NCI-H2171 treated with DMSO at 0.1 percent for 48 hours (cell line): ENCODE data around the gene TOP2A.
A peak's percentile ranks its signal among the peaks of the same experiment; 100 is the strongest.
"Not testable (repeated sequence)": the region's sequence is repeated elsewhere in the genome, so short reads cannot be mapped to it uniquely, and the experiment has no call there.

ENCODE experiments used
- DNase-seq: peaks from one replicate; lab custom pipeline; 2025; lab: John Stamatoyannopoulos, UW

TOP2A gene

GRCh38 chr17:40376541-40376940, 41.2 kb downstream of the TOP2A start:
- DNase-seq = not testable (repeated sequence)

GRCh38 chr17:40375786-40376185, 41.9 kb downstream of the TOP2A start:
- DNase-seq = not testable (repeated sequence)

- DNase-seq = no peak
These were observed 42.7 kb downstream of the TOP2A start for GRCh38 chr17:40374821-40375498.

GRCh38 chr17:40373999-40374398, 43.7 kb downstream of the TOP2A start:
- DNase-seq = no peak

GRCh38 chr17:40373324-40373723, 44.4 kb downstream of the TOP2A start:
- DNase-seq = no peak

- not testable (repeated sequence) for DNase-seq
These were observed 45.1 kb downstream of the TOP2A start for GRCh38 chr17:40372644-40373043.

- DNase-seq = no peak
These were observed 45.7 kb downstream of the TOP2A start for GRCh38 chr17:40372031-40372430.

- DNase-seq = peak; percentile 6
These were observed 46.3 kb downstream of the TOP2A start for GRCh38 chr17:40371261-40371929.

GRCh38 chr17:40369923-40370322, 47.8 kb downstream of the TOP2A start:
- no peak for DNase-seq

- DNase-seq = not testable (repeated sequence)
These were observed 50.0 kb downstream of the TOP2A start for GRCh38 chr17:40367728-40368127.

GRCh38 chr17:40366861-40367518, 50.7 kb downstream of the TOP2A start:
- no peak for DNase-seq

- DNase-seq = no peak
These were observed 51.4 kb downstream of the TOP2A start for GRCh38 chr17:40366076-40366860.

GRCh38 chr17:40364906-40365305, 52.8 kb downstream of the TOP2A start:
- no peak for DNase-seq

GRCh38 chr17:40364121-40364861, 53.4 kb downstream of the TOP2A start, which contains the start of gene GJD3:
TSS of gene GJD3 (minus strand) at chr17:40364737. CDS start at chr17:40363815, 922 bp downstream.
- DNase-seq = no peak

GRCh38 chr17:40363111-40363827, 54.4 kb downstream of the TOP2A start:
- peak; percentile 37 for DNase-seq

- peak; percentile 62 for DNase-seq
These were observed 55.0 kb downstream of the TOP2A start for GRCh38 chr17:40362696-40363110.

GRCh38 chr17:40361925-40362695, 55.6 kb downstream of the TOP2A start:
- DNase-seq = no peak

- no peak for DNase-seq
These were observed 56.4 kb downstream of the TOP2A start for GRCh38 chr17:40361063-40361924.

GRCh38 chr17:40360091-40360490, 57.6 kb downstream of the TOP2A start:
- no peak for DNase-seq
